Measurements from ENCODE around the gene PCDHA3.

GRCh38 chr5:140835622-140836510 lies 35.0 kb downstream of the PCDHA3 start:
- TF ChIP-seq CTCF (IDR thresholded peaks at IDR 0.05) (no peak), POLR2A (IDR thresholded peaks at IDR 0.05) (no peak)

All from adrenal gland (tissue), 5 donors.